GM18909 (cell line): ENCODE measurements around the gene EML5.
A peak's percentile ranks its signal among the peaks of the same experiment; 100 is the strongest.
"Not testable (repeated sequence)": the region's sequence is repeated elsewhere in the genome, so short reads cannot be mapped to it uniquely, and the experiment has no call there.

ENCODE experiments used
- ATAC-seq: cut with Tn5 transposase; IDR thresholded peaks from one replicate; pipeline ENCODE4 v1.9.1; 2021; ENCODE audit warnings: mild to moderate bottlenecking; ENCODE audit not compliant: unreplicated experiment, poor library complexity

The EML5 gene

DNA sequence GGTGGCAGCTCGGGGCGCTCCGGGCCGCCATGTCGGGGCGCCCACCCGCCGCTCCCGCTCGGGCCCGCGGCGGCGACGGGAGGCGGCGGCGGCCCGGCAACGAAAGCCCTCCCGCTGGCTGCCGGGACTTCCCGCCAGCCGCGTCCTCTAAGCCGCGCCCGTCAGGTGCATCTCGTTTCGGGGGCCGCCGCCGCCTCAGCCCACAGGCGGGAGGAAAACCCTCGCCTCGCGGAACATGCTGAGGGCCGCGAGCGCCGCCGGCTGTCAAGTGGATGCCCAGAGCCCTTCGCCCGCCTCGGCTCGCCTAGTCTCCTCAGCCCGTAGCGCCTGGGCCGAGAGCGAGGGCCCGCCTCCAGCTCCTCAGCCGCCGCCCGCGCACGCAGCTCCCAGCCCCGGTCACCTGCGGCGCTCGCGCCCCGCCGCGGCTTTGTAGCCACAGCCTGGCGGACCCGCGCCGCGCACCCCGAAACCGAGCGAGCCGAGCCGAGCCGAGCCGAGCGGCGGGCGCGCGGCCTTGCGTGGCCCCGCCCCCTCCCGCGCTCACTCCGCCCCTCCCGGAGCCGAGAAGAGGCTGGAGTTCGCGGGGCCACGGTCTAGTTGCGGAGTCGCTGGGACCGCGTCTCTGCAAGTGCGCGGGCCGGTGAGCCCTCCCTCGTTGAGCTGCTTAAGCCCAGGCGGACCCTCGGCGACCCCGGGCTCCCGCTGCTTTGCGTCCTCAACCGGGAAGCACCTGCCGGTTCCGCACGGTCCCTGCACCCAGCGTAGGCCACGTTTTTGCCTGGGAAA is at the start of gene EML5:
Gene EML5 (minus strand): TSS at position 481 of the 786 bp plus-strand sequence. CDS start 450 bp downstream, at position 31.
- peak; percentile 89 for ATAC-seq

DNA sequence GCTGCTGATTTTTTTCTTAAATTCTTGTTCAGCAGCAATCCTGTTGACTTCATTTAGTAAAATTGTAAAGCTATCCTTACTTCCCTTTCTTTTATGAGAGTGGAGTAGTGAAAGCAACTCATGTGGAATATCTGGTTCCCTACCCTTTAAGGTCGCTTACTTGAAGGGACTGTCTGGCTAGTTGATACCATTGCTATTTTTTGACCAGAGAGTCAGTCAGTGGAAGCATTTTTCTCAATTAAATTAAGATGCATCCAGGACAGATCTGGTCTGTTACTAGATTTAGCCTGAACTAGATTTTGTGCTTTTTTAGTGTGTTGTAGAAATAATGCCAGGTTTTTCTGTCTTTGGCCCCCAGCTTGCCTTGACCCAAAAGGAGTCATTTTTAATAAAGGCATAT is 49.7 kb upstream of the EML5 start:
- no peak for ATAC-seq

DNA sequence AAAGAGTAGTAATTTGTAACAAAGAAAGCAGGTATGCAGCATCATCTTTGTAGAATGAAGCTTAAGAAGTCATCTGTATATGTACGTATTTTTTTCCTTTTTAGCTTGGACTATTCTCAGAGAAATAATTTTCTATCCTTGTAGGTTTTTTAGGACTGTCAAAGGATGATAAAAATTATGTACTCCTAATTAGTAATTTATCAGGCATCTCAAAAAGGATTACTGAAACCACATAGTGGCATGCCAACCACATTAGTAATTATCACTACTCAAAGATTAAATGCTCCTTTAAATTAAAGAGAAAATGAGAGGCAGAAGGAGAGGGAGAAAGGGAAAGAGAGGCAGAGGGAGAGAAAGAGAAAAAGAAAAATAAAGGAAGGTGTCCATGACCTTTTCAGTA is 49.0 kb upstream of the EML5 start:
- no peak for ATAC-seq

DNA sequence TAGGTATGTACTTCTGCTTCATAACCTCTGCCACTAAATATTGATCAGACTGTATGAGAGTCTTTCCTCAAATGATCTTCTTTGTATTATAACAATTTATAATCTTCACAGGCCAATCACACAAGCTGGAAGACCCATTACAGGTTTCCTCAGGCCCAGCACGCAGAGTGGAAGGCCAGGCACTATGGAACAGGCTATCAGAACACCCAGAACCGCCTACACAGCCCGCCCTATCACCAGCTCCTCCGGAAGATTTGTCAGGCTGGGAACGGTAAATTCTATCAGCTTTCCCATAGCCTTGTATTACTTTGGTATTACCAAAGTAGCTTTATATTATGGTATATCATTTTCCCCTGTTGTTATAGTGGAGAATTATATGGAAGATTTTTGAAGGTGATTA is 48.2 kb upstream of the EML5 start:
- ATAC-seq = no peak

DNA sequence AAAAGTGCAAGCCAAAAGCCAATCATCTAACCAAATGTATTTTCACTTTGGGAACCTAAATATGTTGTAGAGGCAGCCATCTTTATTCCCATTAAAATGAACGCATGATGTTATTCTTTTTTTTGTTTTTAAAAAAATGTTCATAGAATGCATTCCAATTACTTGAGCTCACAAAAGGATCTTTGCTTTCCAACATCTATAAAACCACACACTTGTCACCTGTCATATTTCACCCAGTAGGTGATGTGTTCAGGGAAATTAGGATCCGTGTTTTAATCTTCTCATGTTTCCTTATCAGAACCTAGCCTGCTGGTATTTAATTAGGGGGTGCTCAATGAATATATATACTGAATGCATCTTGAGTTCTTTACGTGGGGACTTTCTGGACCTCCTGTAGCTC is 45.3 kb upstream of the EML5 start:
- ATAC-seq = no peak

DNA sequence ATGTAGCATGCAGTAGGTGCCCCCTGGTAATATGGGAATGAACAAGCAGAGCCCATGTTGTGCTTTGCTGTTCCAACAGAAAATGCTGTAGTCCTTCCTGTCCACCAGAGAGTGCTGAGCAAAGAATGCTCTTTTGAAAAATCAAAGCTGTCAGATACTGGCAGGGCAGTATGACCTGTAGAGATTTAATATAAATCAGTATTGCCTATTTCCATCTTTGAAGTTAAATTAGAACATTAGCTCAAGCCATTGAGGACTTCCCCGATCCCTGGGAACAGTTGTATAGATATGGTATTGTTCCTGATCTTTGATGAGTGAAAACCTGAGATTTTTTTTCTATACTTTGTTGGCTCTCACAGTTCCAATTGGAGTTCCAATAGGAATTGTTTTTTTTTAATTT is 44.7 kb upstream of the EML5 start:
- ATAC-seq = no peak

DNA sequence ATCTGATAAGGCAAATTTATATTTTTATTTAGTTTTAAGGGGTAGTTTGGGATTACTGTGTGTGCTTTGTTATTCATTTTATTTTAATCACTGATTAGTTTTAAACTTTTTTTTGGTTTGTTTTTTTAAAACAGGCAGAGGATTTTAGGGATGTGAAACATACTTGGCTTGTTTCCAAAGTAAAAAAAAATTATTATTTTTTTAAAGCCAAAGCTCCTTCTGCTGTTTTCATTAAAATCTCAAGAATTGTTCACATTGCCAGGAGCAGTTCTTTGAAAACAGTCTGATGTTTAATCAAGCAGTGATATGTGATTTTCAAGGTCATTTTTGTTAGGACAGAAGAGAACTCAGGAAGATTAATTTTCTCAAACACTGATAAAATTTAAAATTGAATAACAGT is 42.9 kb upstream of the EML5 start:
- no peak for ATAC-seq

DNA sequence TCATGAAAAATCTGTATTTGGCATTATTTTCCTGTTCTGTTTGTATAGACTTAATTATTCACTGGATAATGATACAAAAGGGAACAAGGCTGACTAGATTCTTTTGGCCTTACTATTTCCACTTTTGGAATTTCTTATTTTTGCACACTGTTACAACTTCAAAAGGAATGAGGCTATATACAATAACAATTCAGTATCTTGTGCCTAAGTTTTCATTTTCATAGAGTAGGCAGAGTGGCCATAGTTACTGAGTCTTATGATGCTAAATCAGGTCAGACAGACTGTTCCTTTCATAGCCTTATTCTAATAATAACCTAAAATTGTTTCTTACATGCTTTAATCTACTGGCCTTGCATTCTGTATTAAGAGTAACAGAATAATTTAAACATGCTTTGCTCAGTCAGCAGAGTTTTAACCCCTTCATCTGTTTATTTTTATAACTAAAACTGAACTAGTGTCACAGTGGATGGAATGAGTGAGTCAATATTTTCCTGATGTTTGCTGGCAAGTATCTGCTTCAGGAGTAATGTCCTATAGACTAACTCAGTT is 42.2 kb upstream of the EML5 start:
- ATAC-seq = no peak

DNA sequence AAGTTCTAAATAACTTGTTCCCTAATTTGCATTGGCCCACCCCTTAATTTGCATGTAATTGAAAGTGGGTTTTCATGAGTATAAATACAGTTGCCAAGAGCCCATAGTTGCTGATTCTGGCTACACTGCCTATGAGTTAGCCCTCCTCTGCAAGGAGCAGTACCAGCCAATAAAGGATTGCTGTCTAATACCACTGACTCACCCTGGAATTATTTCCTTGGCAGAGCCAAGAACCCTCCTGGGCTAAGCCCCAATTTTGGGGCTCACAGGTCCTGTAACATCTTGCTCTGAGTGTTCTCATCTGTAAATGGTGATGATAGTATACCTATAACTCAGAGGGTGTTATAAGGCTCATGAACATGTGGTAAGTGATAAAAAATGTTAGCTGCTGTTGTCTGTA is 38.5 kb upstream of the EML5 start:
- ATAC-seq = no peak

DNA sequence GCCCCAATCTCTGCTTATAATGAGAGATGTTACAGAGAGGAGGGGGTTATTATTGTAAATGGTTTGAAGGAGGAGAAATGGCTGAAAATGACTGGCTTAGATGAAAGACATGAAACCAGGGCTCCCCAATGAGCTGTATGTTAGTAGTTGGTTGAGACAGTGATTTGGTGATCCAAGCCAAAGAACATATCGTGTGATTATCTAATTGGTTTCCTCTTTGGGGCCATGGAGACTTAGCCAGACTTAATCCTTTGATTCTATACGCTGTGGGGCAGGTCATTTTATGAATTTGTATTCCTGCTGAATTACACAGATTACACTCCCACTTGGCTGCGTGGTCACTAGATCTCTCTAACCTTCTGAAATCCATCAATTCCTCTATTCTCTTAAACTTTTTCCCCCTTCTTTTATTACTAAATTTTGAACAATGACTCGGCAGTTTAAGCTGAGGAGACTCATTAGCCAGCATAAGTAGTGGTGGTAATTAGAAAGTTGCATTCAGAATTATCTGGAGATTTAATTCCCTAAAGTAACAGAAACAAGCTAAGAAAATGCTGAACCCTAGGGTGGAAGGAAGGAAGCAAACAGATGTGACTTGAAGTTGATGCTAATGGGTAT is 37.0 kb upstream of the EML5 start:
- ATAC-seq = no peak

DNA sequence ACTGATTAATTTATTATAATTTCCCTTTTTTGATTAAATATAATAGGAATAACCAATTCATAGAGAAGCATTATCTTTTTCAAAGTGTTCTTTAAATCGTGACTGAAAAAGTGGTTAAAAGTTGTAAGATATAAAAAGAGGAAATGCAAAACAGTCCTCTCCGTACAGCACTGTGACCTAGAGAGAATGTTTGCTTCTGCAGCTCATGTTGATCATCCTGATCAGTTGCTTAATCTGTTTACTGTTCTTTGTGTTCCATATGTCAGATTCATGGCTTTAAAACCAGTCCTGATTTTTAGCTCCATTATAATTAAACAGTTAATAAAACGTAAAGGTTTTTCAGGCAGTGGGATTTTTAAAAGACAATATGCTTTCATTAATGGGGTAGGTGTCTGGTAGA is 36.4 kb upstream of the EML5 start:
- no peak for ATAC-seq

DNA sequence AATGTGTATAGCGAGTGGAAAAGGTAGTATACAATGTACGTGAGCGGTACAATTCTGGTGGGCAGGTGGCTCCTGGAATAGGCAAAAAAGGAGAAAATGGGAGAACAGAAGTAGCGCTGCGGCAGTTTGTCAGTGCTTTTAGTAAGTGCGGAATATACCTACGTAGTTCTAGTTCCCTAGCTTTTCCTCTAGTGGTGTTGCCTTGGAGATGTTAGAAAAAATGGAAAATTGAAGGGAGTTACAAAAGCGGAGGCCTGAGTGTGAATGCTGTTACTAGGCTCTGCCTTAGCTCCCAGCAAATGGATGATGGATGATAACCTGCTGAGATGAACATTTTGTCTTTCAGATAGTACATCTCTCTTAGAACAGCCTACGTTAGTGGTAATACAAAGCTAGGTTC is 32.8 kb upstream of the EML5 start:
- no peak for ATAC-seq

DNA sequence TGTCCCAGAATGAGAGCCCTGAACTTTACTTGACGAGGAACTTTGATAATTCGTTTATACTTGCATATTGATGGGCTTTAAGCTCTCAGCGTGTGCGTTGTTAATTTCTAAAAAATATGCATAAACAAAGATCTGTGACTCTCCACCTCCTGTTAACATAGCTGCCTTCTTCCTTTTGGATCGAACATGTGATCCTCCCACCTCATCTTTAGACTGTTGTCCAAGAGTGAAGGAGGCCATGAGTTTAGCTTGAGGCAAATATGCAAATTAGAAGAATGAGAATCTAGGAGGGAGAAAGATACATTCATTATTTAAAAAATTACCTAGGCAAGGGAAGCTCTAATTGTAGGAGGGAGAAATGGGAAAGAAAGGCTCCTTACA is 32.3 kb upstream of the EML5 start:
- no peak for ATAC-seq

DNA sequence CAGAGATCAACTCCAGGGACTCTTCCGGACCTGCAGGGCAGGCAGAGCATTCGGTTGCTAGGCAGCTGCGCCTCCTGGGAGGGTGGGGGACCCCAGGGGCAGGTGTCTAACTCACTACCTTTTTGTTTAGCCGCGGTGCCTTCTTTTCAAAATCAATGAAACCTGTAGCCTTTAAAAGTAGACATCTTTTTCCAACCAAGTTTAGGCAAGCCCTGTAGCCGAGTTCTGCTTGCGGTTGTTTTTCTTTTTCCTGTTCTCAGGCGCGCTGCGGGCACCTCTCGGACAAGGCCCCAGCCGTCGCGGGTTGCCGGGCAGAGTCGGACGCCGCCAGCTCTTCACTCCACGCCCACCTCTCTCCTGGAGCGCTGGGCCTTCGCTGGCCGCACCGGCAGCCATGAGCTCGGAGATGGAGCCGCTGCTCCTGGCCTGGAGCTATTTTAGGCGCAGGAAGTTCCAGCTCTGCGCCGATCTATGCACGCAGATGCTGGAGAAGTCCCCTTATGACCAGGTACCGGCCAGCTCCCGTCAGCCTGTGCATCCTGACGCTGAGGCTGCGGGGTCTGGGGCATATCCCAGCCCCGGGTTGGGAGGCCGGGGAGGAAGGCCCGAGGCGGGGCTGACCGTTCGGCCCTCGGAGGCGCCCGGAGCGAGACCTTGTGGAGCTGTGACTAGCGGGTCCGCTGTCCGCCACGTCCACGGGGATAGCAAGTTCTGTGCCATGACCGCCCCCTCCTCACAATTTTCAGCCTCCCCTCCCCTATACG is 31.7 kb upstream of the EML5 start, which contains the start of gene TTC8:
Gene TTC8 (plus strand): TSS at position 338 of the 764 bp plus-strand sequence. CDS start 57 bp downstream, at position 395.
- peak; percentile 99 for ATAC-seq

DNA sequence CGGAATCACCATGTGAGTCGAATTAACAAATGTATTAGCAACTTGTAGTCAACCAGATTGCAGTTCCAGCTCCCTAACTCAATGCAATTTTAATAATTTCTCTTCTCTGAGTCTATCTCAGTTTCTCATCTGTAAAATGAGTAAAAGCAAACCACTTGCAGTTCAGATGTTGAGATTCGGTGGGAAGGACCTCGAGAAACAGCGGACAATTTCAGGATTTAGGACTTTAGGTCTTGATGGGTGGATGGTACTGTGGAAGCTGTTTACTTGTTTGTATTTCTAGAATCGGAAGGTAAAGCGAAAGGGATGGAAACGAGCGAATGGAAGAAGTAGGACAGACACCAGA is 31.2 kb upstream of the EML5 start:
- ATAC-seq = peak; percentile 4

DNA sequence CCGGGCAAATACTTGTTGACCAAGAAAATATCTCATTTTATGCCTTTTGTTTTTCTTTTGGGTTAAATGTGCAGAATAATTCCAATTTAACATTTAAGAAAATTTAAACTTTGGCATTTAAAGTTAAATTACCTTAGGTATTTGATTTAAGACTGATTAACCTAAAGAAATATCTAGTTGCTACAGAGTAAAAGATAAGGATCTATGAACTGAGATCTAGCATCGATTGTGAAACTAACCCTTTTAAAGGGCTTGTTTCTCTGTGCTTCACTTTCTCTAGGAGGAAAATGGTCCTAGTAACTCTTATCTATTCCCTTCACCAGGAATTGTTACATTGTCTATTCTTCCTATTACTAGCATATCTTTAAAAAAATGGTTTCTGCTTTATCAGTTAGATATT is 29.1 kb upstream of the EML5 start:
- no peak for ATAC-seq

DNA sequence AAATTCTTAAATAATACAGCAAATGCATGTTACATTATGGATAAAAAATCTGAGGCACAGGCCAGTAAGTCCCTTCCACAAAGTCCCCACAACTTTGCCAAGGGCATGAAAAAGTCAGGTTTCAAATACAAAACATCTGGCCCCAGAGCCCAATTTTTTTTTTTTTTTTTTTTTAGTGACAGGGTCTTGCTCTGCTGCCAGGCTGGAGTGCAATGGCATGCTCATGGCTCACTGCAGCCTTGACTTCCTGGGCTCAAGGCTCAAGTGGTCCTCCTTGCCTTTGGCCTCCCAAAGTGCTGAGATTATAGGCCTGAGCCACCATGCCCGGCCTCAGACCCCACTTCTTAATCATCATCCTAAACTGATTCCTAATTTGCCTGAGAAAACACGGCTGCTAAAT is 28.6 kb upstream of the EML5 start:
- ATAC-seq = no peak

DNA sequence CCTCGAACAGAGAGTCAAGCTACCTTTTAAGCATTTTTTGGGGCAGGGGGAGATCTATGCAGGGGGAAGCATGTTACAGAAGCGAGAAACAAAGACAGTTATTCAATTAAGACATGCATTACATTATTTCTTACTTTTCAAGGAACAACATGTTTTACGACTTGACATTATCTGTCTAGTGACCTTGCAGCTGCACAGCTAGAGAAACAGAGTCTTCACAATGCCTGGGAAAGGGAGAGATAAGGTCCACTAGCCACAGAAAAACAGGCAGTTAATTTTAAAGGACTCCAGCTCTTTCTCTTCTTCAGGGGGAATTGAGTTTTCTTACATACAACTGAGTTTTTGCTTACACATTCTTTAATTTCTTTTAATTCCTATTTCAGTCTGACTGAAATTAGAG is 26.9 kb upstream of the EML5 start:
- ATAC-seq = not testable (repeated sequence)

DNA sequence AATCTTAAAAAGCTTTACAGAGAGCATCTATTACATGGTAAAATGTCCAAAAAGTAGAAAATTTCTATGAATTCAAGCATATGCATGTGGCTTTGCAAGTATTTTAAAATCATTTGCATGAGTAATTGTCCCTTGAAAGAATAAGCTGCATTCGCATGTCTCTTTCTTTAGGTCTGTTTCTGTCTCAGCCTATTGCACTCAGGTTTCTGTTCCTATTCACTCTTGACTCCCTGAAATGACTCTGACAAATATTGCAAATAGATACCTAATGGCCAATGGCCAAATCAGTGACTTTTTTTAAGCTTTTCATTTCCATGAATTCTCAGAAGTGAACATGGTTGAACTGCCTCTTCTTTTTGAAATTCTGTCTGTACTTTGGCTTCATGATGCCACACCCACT is 25.3 kb upstream of the EML5 start:
- no peak for ATAC-seq

DNA sequence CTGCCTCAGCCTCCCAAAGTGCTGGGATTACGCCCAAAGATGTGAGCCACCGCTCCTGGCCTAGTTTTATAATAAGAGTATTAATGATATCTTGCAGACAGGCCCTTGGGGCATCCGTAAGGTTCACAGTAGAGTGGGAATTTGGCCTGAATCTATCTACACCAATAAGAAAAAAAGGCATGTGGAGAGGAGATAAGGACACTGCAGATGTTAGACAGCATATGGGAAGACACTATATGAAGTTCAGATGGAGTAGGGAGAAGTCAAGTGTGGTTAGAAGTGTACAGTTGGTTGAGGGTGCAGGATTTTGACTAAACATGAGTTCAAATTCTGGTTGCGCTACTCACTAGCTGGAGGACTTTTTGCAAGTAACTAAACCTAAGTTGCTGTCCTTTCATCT is 23.2 kb upstream of the EML5 start:
- no peak for ATAC-seq

DNA sequence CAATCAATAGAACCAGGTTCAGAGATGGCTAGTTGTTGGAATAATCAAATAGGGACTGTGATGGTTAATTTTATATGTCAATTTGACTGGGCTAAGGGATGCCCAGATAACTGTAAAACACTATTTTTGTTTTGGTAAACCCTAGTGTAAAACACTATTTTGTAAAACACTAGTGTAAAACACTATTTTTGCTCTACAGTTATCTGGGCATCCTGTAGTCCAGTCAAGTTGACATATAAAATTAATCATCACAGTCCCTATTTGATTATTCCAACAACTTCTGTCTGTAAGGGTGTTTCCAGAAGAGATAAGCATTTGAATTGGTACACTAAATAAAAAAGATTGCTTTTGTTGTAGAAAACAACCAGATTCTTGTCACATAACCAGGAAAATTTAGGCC is 15.6 kb upstream of the EML5 start:
- no peak for ATAC-seq
